Measurements from ENCODE around the gene GTF2A2.

GRCh38 chr15:59657635-59658125, 365 bp upstream of the GTF2A2 start:
- TF ChIP-seq CTCF (IDR thresholded peaks at IDR 0.05) (no peak), POLR2A (IDR thresholded peaks at IDR 0.05) (no peak), EP300 (IDR thresholded peaks at IDR 0.05) (no peak), POLR2AphosphoS5 (IDR thresholded peaks at IDR 0.05) (no peak)

All from stomach (tissue), 4 donors.